BLaER1 treated with 17β-estradiol and CSF1 and Interleukin-3, amounts not matched to agents 10 nM and 100 nM (cell line): Measurements from ENCODE around the gene TTF1.

Source experiments
- H3K27ac ChIP-seq, 11 experiments: shearing (Covaris generic); formaldehyde crosslinking; 2 replicates each; pipeline ENCODE4 v1.8.1; 2022
- H3K27me3 ChIP-seq, 11 experiments: shearing (Covaris generic); formaldehyde crosslinking; 2 replicates each; pipeline ENCODE4 v1.8.1; 2022
- H3K36me3 ChIP-seq, 11 experiments: shearing (Covaris generic); formaldehyde crosslinking; 2 replicates each; pipeline ENCODE4 v1.8.1; 2022
- H3K4me1 ChIP-seq, 10 experiments: shearing (Covaris generic); formaldehyde crosslinking; 2 replicates each; pipeline ENCODE4 v1.8.1; 2022
- H3K4me2 ChIP-seq, 11 experiments: shearing (Covaris generic); formaldehyde crosslinking; 2 replicates each; pipeline ENCODE4 v1.8.1; 2022
- H3K4me3 ChIP-seq, 10 experiments: shearing (Covaris generic); formaldehyde crosslinking; 2 replicates each; pipeline ENCODE4 v1.8.1; 2022
- H3K9ac ChIP-seq, 11 experiments: shearing (Covaris generic); formaldehyde crosslinking; 2 replicates each; pipeline ENCODE4 v1.8.1; 2022
- H3K9me3 ChIP-seq, 11 experiments: shearing (Covaris generic); formaldehyde crosslinking; replicated peaks in 1 of 11; 2 replicates each; pipeline ENCODE4 v1.8.1; 2022
- H4K20me1 ChIP-seq, 11 experiments: shearing (Covaris generic); formaldehyde crosslinking; 2 replicates each; pipeline ENCODE4 v1.8.1; 2022
- Cebpa-rat ChIP-seq, 11 experiments: shearing (Covaris generic); IDR thresholded peaks; 2 replicates each; pipeline ENCODE4 v1.8.1; 2022

The TTF1 gene

DNA sequence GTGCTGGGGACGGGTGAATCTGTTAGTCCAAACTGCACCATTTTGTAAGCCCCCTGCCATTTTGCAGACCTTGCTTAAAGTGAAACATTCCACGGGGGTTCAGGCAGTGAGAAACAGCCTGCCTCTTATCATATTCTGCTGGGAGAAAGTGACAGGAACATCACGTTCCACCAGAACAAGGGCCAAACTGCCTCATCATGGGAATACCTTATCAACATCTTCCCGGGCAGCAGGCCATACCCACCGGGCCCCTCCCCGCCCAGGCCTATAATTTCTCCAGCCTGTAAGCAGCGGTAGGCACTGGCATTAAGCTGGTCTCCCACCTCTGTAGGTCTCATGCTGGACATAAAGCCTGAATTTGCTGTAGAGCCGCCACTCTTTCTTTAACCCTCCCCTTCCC lies 1.9 kb upstream of the TTF1 start:
- H3K9ac ChIP-seq, result no peak overlapping the region
- H3K36me3 ChIP-seq, result peaks cover 0 to 3% (median 2%) of the 10 kb centered on the region in 11 experiments; a peak in 6 of 22 replicates
- H3K27ac ChIP-seq, result no peak overlapping the region
- H3K9me3 ChIP-seq, result no peaks in the 10 kb centered on the region
- peaks cover 0 to 23% (median 11%) of the 10 kb centered on the region in 11 experiments; a peak in 14 of 22 replicates for H4K20me1 ChIP-seq
- TF ChIP-seq Cebpa-rat (IDR thresholded peaks at IDR 0.05), result no peak
- peaks cover 46 to 60% (median 51%) of the 10 kb centered on the region in 10 experiments for H3K4me1 ChIP-seq
- no peak overlapping the region for H3K4me2 ChIP-seq
- peaks cover 21 to 32% (median 26%) of the 10 kb centered on the region in 11 experiments for H3K27me3 ChIP-seq
- no peak overlapping the region for H3K4me3 ChIP-seq

DNA sequence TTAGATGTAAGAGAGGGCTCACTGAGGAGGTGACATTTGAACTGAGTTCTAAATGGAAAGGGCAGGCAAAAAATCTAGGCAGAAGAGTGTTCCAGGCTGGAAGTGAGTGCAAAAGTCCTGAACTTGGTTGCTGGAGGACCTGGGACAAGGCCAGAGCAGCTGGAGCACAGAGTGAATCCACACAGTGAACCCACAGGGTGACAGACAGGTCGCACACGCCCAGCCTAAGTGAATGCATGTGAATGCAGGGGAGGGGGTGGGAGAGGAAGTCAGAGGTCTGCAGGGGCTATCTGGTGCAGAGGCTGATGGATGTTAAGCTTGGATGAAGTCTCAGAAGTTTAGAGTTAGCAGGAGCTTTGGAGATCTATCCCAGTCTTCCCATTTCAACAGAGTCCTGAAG lies 556 bp upstream of the TTF1 start:
- TF ChIP-seq Cebpa-rat (IDR thresholded peaks at IDR 0.05), result no peak
- Histone ChIP-seq H3K4me1 (peaks cover 51 to 73% (median 64%) of the 10 kb centered on the region in 10 experiments), H3K27me3 (peaks cover 21 to 32% (median 26%) of the 10 kb centered on the region in 11 experiments), H3K4me2 (peak overlapping the region; percentile 60 to 98 (median 93)), H3K9me3 (no peaks in the 10 kb centered on the region), H3K9ac (peak overlapping the region in 7 of 11 experiments; percentile 7 to 99 (median 91); a peak in 9 of 22 replicates), H3K4me3 (peak overlapping the region; percentile 71 to 94 (median 85); a peak in 15 of 20 replicates), H4K20me1 (peaks cover 0 to 23% (median 13%) of the 10 kb centered on the region in 11 experiments; a peak in 16 of 22 replicates), H3K27ac (peak overlapping the region in 2 of 11 experiments; percentile 80 to 92; a peak in 2 of 22 replicates), H3K36me3 (peaks cover 7 to 16% (median 15%) of the 10 kb centered on the region in 11 experiments)

DNA sequence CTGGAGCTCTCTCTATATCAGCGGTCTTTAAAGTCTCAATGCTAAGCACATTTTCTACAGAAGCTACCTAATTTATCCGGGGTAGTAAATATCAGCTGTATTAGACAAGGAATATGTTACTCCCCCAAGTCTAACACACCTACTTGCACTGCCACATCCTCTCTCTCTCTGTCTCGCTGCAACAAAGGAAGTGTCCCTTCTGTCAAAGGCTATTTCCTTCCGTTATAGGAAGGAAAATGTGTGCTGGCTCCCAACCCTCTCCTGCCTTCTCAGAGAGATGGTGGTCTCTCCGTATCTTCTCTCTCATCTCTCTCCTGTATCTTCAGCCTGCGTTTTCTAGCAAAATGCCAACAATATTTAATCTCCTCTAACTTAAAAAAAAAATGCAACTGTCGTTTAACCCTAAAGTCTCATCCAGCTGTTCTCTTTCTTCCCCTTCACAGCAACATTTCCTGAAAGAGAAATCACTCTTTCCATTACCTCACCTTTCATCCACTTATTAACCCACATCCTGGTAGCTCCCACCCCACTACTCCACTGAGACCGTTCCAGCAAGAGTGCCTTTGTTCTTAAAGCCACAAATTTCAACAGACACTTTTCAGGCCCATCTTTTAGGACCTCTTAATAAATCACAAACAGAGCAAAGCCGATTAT lies 2.3 kb downstream of the TTF1 start:
- Histone ChIP-seq H3K9ac (peak overlapping the region; percentile 82 to 99 (median 91); a peak in 21 of 22 replicates), H3K27ac (peak overlapping the region in 9 of 11 experiments; percentile 80 to 97 (median 91); a peak in 18 of 22 replicates), H3K4me2 (peak overlapping the region; percentile 81 to 98 (median 94))

DNA sequence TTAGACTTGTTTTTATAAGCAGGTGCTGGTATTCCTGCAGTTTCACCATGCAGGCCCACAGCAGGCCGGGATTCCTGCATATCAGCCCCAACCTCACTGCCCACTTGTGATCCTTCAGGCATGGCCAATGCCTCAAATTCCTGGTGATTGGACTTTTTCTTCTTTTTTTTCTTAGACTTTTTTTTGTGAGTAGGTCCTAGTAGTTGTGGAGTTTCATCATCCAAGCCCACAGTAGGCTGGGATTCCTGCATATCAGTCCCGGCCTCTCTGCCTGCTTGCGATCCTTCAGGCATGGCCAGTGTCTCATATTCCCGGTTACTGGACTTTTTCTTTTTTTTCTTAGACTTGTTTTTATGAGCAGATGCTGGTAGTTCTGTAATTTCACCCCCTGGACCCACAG lies 4.8 kb downstream of the TTF1 start:
- H3K9me3 ChIP-seq, result no peaks in the 10 kb centered on the region
- peaks cover 32 to 49% (median 43%) of the 10 kb centered on the region in 10 experiments for H3K4me1 ChIP-seq
- peak overlapping the region in 1 of 11 experiments; percentile 99; a peak in 1 of 22 replicates for H3K9ac ChIP-seq
- peak overlapping the region in 6 of 11 experiments; percentile 13 to 95 (median 89); a peak in 11 of 22 replicates for H3K4me2 ChIP-seq
- H4K20me1 ChIP-seq, result peaks cover 5 to 34% (median 13%) of the 10 kb centered on the region in 11 experiments; a peak in 12 of 22 replicates
- H3K36me3 ChIP-seq, result peaks cover 58 to 70% (median 69%) of the 10 kb centered on the region in 11 experiments
- H3K27me3 ChIP-seq, result no peaks in the 10 kb centered on the region
- H3K27ac ChIP-seq, result peak overlapping the region in 4 of 11 experiments; percentile 27 to 97 (median 92); a peak in 7 of 22 replicates
- TF ChIP-seq Cebpa-rat (IDR thresholded peaks at IDR 0.05), result no peak
- no peak overlapping the region for H3K4me3 ChIP-seq

More for the DNA sequence above, 2.3 kb downstream of the TTF1 start:
- Histone ChIP-seq H3K27me3 (peaks cover 3 to 10% (median 4%) of the 10 kb centered on the region in 11 experiments; a peak in 21 of 22 replicates), H3K4me3 (peak overlapping the region; percentile 71 to 94 (median 85)), H3K36me3 (peaks cover 34 to 45% (median 43%) of the 10 kb centered on the region in 11 experiments), H3K4me1 (peaks cover 36 to 55% (median 46%) of the 10 kb centered on the region in 10 experiments), H3K9me3 (no peaks in the 10 kb centered on the region), H4K20me1 (peaks cover 0 to 26% (median 12%) of the 10 kb centered on the region in 11 experiments; a peak in 12 of 22 replicates)
- peak in 4 of 11 experiments; percentile 31 to 90 (median 60); a peak in 6 of 22 replicates for TF ChIP-seq Cebpa-rat (IDR thresholded peaks at IDR 0.05)

DNA sequence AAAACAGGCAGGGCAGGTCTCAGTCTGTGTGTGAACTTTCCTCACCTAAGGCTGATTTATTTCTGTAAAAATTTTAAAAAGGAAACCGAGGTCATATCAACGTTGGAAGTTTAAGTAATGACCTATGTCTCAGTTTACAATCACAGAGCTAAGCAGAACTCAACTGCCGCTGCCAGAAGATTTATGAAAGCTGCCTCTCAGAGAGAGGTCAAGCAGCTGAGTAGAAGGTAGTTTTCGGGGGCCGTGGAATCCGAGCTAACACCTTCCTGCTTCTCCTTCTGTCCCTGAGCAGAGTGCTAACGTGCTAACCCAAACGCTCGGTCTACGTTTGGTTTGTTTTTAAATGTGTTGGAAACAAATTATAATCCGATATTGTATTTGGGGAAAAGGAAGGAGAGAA lies 11.1 kb downstream of the TTF1 start:
- peaks cover 97 to 100% (median 99%) of the 10 kb centered on the region in 11 experiments for H3K36me3 ChIP-seq
- H3K4me1 ChIP-seq, result peaks cover 0 to 12% (median 6%) of the 10 kb centered on the region in 10 experiments; a peak in 10 of 20 replicates
- no peak for TF ChIP-seq Cebpa-rat (IDR thresholded peaks at IDR 0.05)
- H3K27me3 ChIP-seq, result no peaks in the 10 kb centered on the region
- H3K4me3 ChIP-seq, result no peak overlapping the region
- H3K27ac ChIP-seq, result 0 out of 22 replicates have a peak overlapping the region, but pooled peaks of 1 of the 11 experiments have one; percentile 11
- peaks cover 0 to 55% (median 13%) of the 10 kb centered on the region in 11 experiments; a peak in 7 of 22 replicates for H4K20me1 ChIP-seq
- no peak overlapping the region for H3K4me2 ChIP-seq
- no peak overlapping the region for H3K9ac ChIP-seq
- no peaks in the 10 kb centered on the region for H3K9me3 ChIP-seq

DNA sequence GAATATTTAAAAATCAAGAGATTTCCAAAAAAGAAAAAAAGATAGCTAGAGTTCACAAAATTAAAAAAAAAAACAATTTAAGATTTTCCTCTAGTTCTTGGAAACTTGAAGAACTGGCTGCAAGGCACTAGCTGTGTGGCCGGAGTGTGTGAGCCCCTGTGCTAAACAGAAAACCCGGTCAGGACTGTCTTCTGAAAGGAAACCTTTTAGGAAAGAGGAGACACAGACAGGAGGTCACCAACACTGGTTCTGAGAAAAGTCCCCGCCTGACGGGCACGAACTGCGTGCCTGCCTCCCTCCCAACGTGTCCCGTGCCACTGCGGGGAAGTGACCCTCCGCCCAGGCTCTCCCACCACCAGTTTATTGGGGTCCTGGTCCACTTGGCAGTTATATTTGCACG lies 15.2 kb downstream of the TTF1 start:
- Histone ChIP-seq H3K4me2 (no peak overlapping the region), H3K36me3 (peaks cover 98 to 100% (median 99%) of the 10 kb centered on the region in 11 experiments)
- TF ChIP-seq Cebpa-rat (IDR thresholded peaks at IDR 0.05), result no peak

DNA sequence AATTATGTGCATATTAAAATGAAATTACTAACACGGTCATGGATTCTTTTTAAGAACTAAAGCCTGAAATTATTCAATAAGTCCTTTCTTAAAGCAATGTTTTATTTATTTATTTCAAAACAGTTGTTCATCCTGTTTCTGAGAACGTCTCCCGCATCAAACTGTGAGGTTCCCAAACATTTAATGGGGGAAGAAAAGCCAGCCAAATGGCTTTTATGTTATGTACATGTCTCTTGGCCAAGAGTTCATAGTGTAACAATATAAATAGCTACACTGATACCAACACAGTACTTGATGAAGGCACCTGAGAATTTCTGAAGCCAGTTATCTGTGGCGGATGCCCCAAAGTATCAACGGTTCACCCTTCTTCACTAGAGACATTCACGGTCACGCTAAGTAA lies 15.7 kb downstream of the TTF1 start:
- Histone ChIP-seq H3K27ac (no peak overlapping the region), H3K4me2 (no peak overlapping the region), H3K27me3 (no peaks in the 10 kb centered on the region), H3K4me1 (peaks cover 0 to 16% (median 5%) of the 10 kb centered on the region in 10 experiments; a peak in 10 of 20 replicates), H3K9ac (no peak overlapping the region), H3K9me3 (no peaks in the 10 kb centered on the region), H3K4me3 (no peak overlapping the region), H4K20me1 (peaks cover 0 to 24% (median under 1%) of the 10 kb centered on the region in 11 experiments; a peak in 6 of 22 replicates), H3K36me3 (peaks cover 98 to 100% (median 99%) of the 10 kb centered on the region in 11 experiments)
- TF ChIP-seq Cebpa-rat (IDR thresholded peaks at IDR 0.05), result no peak

More for the DNA sequence above, 15.2 kb downstream of the TTF1 start:
- Histone ChIP-seq H3K4me3 (no peak overlapping the region), H3K27me3 (no peaks in the 10 kb centered on the region), H3K4me1 (peaks cover 0 to 11% (median 4%) of the 10 kb centered on the region in 10 experiments; a peak in 8 of 20 replicates), H3K9me3 (no peaks in the 10 kb centered on the region), H3K9ac (no peak overlapping the region), H3K27ac (no peak overlapping the region), H4K20me1 (peaks cover 0 to 25% (median 5%) of the 10 kb centered on the region in 11 experiments; a peak in 6 of 22 replicates)

DNA sequence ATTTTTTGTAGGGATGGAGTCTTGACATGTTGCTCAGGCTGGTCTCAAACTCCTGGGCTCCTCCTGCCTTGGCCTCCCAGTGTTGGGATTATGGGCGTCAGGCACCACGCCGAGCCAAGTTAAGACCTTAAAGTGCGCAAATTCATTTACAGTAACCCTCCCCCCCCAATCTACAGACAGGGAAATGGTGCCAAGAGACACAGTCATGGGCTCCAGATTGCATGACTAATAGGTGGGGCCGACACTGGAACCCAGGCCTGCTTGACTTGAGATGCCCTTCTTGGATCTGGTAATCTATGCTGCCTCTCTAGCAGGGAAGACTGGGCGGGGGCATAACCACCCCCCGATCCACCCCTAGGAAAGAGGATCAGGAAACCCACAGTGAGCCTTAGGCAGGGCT lies 19.5 kb downstream of the TTF1 start:
- no peak for TF ChIP-seq Cebpa-rat (IDR thresholded peaks at IDR 0.05)
- Histone ChIP-seq H3K4me2 (peak overlapping the region in 2 of 11 experiments; percentile 8 to 10; a peak in 3 of 22 replicates), H4K20me1 (peaks cover 0 to 18% (median 0%) of the 10 kb centered on the region in 11 experiments; a peak in 6 of 22 replicates), H3K36me3 (peaks cover 73 to 91% (median 77%) of the 10 kb centered on the region in 11 experiments), H3K4me1 (peaks cover 27 to 55% (median 41%) of the 10 kb centered on the region in 10 experiments), H3K27ac (peak overlapping the region in 4 of 11 experiments; percentile 11 to 35 (median 30); a peak in 5 of 22 replicates), H3K27me3 (no peaks in the 10 kb centered on the region), H3K9ac (no peak overlapping the region), H3K4me3 (no peak overlapping the region), H3K9me3 (no peaks in the 10 kb centered on the region)
